Neural progenitor cell (in vitro differentiated cells): Measurements from ENCODE around the gene IL13RA2.

ENCODE experiments used
- EZH2 ChIP-seq: fragments of 200-600 bp; sonication (generic); IDR thresholded peaks from 2 replicates; pipeline ENCODE4 v1.6.1; 2017; ENCODE audit warnings: antibody characterized with exemption, mild to moderate bottlenecking, moderate library complexity
- EZH2phosphoT487 ChIP-seq: fragments of 200-600 bp; sonication (generic); IDR thresholded peaks from 2 replicates; pipeline ENCODE4 v1.6.1; 2017; ENCODE audit warnings: antibody characterized with exemption
- TF ChIP-seq, protein P1 (sequence below): fragments of 200-600 bp; sonication (generic); IDR thresholded peaks from 2 replicates; pipeline ENCODE4 v1.5.1; 2017; ENCODE audit warnings: antibody characterized with exemption, mild to moderate bottlenecking

GRCh38 chrX:115053223-115053622 lies 35.8 kb upstream of the IL13RA2 start:
- TF ChIP-seq, protein P1, sequence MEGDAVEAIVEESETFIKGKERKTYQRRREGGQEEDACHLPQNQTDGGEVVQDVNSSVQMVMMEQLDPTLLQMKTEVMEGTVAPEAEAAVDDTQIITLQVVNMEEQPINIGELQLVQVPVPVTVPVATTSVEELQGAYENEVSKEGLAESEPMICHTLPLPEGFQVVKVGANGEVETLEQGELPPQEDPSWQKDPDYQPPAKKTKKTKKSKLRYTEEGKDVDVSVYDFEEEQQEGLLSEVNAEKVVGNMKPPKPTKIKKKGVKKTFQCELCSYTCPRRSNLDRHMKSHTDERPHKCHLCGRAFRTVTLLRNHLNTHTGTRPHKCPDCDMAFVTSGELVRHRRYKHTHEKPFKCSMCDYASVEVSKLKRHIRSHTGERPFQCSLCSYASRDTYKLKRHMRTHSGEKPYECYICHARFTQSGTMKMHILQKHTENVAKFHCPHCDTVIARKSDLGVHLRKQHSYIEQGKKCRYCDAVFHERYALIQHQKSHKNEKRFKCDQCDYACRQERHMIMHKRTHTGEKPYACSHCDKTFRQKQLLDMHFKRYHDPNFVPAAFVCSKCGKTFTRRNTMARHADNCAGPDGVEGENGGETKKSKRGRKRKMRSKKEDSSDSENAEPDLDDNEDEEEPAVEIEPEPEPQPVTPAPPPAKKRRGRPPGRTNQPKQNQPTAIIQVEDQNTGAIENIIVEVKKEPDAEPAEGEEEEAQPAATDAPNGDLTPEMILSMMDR = no peak
- TF ChIP-seq EZH2phosphoT487 (no peak), EZH2 (no peak)
